Lower leg skin (tissue), 4 donors: ENCODE results near the gene OR6C76. TPM values are rescaled to one million over a fixed set of nuclear protein-coding genes. Genes with fewer than 3 reads are reported as not detected.

ENCODE experiments used
- DNase-seq, 2 donors: peaks; one replicate each; pipeline ENCODE4 v3.0.0-alpha.2; 2019; ENCODE audit warnings: low spot score in 2 of 2
- H3K4me3 ChIP-seq: fragments of 200-600 bp; sonication (generic); 2 replicates; pipeline ENCODE4 v1.5.1; 2017; ENCODE audit warnings: mild to moderate bottlenecking, low read depth; ENCODE audit not compliant: poor library complexity, severe bottlenecking
- POLR2A ChIP-seq, 2 donors: fragments of 450-650 bp; IDR thresholded peaks; one replicate each; pipeline ENCODE4 v1.6.1; 2016 to 2017; ENCODE audit warnings: antibody characterized with exemption in 2 of 2, mild to moderate bottlenecking in 1 of 2, moderate library complexity in 1 of 2
- WGBS, 2 donors: methylation state at CpG; one replicate each; pipeline ENCODE4 v1.1.5; 2018; 5-methylcytosine and 5-hydroxymethylcytosine counted together
- intact Hi-C: fragments of 100-400 bp; cut with DNase I; formaldehyde crosslinking; loops from one replicate; pipeline ENCODE4 v1.15.0; 2023; ENCODE audit warnings: low total_unique reads
- total RNA-seq, 4 donors: library from RNA; depleted of rRNA; stranded (reverse); fragments of >200 nt; gene quantifications; one replicate each; pipeline ENCODE4 v1.1.0, GENCODE V29; 2016
- TF ChIP-seq, protein P1 (sequence below), 3 donors: fragments of 450-650 bp; IDR thresholded peaks; one replicate each; pipeline ENCODE4 v1.5.1; 2016; ENCODE audit warnings: antibody characterized with exemption in 3 of 3, mild to moderate bottlenecking in 3 of 3, moderate library complexity in 2 of 3

OR6C76 gene
- total RNA-seq, 4 donors from 2014 or later, result not detected

DNA sequence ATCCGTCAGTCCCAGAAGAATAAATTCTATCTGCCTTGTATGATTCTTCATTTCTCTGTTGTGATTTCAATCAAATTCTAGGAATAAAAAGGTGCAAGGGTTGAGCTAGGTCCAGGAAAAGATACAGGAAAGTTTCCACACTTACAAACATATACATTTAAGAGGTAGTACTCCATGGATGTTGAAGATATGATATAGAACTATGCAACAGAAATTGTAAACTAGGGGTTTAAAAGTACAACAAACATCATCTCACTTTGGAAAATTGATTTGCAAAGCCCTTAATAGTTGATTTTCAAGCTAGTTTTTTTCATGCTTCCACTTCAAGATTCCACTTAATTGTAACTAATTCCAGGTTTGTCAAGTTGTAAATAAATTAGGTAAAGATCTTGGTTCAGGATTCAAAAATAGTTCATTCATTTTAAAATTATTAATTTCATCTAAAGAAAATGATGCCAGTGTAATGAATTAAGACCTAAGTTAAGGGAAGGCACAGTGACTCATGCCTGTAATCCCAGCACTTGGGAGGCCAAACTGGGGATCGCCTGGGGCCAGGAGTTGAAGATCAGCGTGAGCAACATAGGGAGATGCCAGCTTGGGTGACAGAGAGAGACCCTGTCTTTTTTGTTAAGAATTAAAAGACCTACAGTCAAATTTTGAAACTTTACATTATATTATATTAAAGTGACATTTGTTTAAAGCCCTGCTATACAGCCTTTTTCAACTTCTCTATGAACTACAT lies 44.2 kb downstream of the OR6C76 start, which contains the start of gene OR6C70:
Gene OR6C70, minus strand, starts transcription at position 51 of the 742 bp plus-strand sequence. Its CDS starts 0 bp downstream, at position 51.
- 56 to 66% methylated on average over 3 of the region's 3 CpGs for WGBS, 2 donors
- intact Hi-C loops, result no loop called here
- no peak for DNase-seq
- no peak for TF ChIP-seq POLR2A (IDR thresholded peaks at IDR 0.05)
- TF ChIP-seq, protein P1, sequence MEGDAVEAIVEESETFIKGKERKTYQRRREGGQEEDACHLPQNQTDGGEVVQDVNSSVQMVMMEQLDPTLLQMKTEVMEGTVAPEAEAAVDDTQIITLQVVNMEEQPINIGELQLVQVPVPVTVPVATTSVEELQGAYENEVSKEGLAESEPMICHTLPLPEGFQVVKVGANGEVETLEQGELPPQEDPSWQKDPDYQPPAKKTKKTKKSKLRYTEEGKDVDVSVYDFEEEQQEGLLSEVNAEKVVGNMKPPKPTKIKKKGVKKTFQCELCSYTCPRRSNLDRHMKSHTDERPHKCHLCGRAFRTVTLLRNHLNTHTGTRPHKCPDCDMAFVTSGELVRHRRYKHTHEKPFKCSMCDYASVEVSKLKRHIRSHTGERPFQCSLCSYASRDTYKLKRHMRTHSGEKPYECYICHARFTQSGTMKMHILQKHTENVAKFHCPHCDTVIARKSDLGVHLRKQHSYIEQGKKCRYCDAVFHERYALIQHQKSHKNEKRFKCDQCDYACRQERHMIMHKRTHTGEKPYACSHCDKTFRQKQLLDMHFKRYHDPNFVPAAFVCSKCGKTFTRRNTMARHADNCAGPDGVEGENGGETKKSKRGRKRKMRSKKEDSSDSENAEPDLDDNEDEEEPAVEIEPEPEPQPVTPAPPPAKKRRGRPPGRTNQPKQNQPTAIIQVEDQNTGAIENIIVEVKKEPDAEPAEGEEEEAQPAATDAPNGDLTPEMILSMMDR (IDR thresholded peaks at IDR 0.05), result no peak
- no peak within 1 kb of the TSS for H3K4me3 ChIP-seq

DNA sequence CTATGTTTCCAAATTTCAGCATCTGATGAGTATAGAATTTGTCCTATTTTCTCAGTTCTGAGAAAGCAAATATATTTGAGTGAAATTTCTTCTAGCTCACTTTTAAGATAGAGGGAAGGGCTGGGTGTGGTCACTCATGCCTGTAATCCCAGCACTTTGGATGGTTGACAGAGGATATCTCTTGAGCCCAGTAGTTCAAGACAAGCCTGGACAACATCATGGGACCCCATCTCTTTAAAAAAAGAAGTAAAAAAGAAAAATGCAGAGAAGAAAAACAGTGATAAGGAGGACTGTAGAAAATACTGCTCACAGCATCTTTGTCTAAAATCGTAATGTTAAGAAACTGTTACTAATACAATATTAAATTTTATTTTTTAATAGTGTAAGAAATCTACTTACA lies 46.2 kb downstream of the OR6C76 start:
- intact Hi-C loops, result no loop called here
- WGBS, 2 donors, result 89 to 90% methylated on average over 1 of the region's 1 CpG
- H3K4me3 ChIP-seq, result no peak overlapping the region
- no peak for DNase-seq
- TF ChIP-seq POLR2A (IDR thresholded peaks at IDR 0.05), result no peak
- TF ChIP-seq, protein P1 (IDR thresholded peaks at IDR 0.05), result no peak

Other genes starting within 250 kb of the OR6C76 start
- not detected for gene OR10A7, start 205.2 kb upstream of the OR6C76 start, total RNA-seq
- gene OR6C74, start 181.6 kb upstream of the OR6C76 start, total RNA-seq, result not detected
- not detected for gene OR6C6, start 129.7 kb upstream of the OR6C76 start, total RNA-seq
- gene OR6C1, start 111.9 kb upstream of the OR6C76 start, total RNA-seq, result not detected
- not detected for gene OR6C3, start 95.5 kb upstream of the OR6C76 start, total RNA-seq
- not detected for gene OR6C75, start 63.3 kb upstream of the OR6C76 start, total RNA-seq
- not detected for gene OR6C65, start 25.7 kb upstream of the OR6C76 start, total RNA-seq
- gene OR6C2, start 17.8 kb downstream of the OR6C76 start, total RNA-seq, result not detected
- gene OR6C70, start 43.9 kb downstream of the OR6C76 start, total RNA-seq, result not detected
- gene OR6C68, start 66.1 kb downstream of the OR6C76 start, total RNA-seq, result not detected
- gene OR6C4, start 123.3 kb downstream of the OR6C76 start, total RNA-seq, result not detected
- gene OR2AP1, start 146.2 kb downstream of the OR6C76 start, total RNA-seq, result not detected
- not detected for gene OR10P1, start 210.6 kb downstream of the OR6C76 start, total RNA-seq